Peyer's patch (tissue), 4 donors: Measurements from ENCODE around the gene AGFG1. TPM values are rescaled to one million over a fixed set of nuclear protein-coding genes. Genes with fewer than 3 reads are reported as not detected.

ENCODE experiments used
- DNase-seq, 3 donors: peaks; one replicate each; pipeline ENCODE4 v3.0.0-alpha.2; 2017 to 2019
- H3K27ac ChIP-seq, 4 donors: fragments of 200-600 bp; sonication (generic); one replicate each; pipeline ENCODE4 v1.5.1; 2016 to 2019
- H3K27me3 ChIP-seq, 2 donors: fragments of 200-600 bp; sonication (generic); one replicate each; pipeline ENCODE4 v1.5.1; 2019
- H3K36me3 ChIP-seq, 3 donors: fragments of 200-600 bp; sonication (generic); one replicate each; pipeline ENCODE4 v1.5.1; 2016 to 2019
- H3K4me1 ChIP-seq, 4 donors: fragments of 200-600 bp; sonication (generic); one replicate each; pipeline ENCODE4 v1.5.1; 2016 to 2019
- H3K4me3 ChIP-seq, 4 donors: fragments of 200-600 bp; sonication (generic); 1 replicate in 3 of 4; 2 replicates in 1 of 4; pipeline ENCODE4 v1.5.1; 2016 to 2019; ENCODE audit warnings: mild to moderate bottlenecking in 1 of 4
- H3K9me3 ChIP-seq, 4 donors: fragments of 200-600 bp; sonication (generic); one replicate each; pipeline ENCODE4 v1.5.1; 2016 to 2019; ENCODE audit warnings: mild to moderate bottlenecking in 1 of 4
- POLR2A ChIP-seq, 2 donors: fragments of 450-650 bp; IDR thresholded peaks; one replicate each; pipeline ENCODE4 v1.5.1; 2017; ENCODE audit warnings: antibody characterized with exemption in 2 of 2, mild to moderate bottlenecking in 2 of 2, moderate library complexity in 2 of 2
- total RNA-seq, 4 donors: library from RNA; depleted of rRNA; stranded (reverse); fragments of >200 nt; gene quantifications; one replicate each; pipeline ENCODE4 v1.1.0, GENCODE V29; 2016
- TF ChIP-seq, protein P1 (sequence below), 6 experiments: fragments of 450-650 bp in 4 of 6; fragments of 200-600 bp in 2 of 6; sonication (generic) in 1 of 6; IDR thresholded peaks; one replicate each; pipeline ENCODE4 v1.5.1; 2017 to 2019; ENCODE audit warnings: antibody characterized with exemption in 6 of 6, mild to moderate bottlenecking in 3 of 6, moderate library complexity in 1 of 6

Gene AGFG1
- total RNA-seq, 4 donors from 2014 or later: 24.8 to 68.1 (median 62.6) TPM

DNA sequence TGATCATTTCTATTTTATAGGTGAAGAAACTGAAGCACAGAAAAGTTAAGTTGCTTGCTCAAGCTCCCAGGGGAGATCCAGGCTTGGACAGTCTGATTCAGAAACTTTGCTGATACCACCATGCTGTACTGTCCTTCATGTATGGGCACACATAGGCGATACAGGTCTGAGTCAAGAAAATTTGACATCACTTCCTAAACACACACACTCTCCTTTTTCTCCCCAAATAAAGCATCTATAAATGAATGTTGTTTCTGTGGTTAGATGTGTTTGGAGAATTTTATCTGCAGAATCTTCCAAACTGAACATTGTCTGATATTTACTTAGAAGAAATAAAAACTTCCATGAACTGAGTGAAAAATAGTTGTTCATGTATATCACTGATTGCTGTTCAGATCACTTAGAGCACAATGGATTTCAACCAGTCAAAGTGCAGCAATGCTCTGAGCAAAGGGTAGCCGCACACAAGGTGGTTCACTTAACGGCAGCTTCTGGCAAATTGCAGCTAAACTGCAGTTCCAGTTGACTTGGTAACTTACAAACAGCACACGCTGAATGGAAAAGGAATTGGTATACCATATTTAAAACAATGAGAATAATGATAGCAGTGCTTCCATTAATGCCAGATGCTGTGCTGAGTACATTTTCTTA, 10.0 kb upstream of the AGFG1 start:
- TF ChIP-seq, protein P1, sequence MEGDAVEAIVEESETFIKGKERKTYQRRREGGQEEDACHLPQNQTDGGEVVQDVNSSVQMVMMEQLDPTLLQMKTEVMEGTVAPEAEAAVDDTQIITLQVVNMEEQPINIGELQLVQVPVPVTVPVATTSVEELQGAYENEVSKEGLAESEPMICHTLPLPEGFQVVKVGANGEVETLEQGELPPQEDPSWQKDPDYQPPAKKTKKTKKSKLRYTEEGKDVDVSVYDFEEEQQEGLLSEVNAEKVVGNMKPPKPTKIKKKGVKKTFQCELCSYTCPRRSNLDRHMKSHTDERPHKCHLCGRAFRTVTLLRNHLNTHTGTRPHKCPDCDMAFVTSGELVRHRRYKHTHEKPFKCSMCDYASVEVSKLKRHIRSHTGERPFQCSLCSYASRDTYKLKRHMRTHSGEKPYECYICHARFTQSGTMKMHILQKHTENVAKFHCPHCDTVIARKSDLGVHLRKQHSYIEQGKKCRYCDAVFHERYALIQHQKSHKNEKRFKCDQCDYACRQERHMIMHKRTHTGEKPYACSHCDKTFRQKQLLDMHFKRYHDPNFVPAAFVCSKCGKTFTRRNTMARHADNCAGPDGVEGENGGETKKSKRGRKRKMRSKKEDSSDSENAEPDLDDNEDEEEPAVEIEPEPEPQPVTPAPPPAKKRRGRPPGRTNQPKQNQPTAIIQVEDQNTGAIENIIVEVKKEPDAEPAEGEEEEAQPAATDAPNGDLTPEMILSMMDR (IDR thresholded peaks at IDR 0.05): no peak
- no peak for TF ChIP-seq POLR2A (IDR thresholded peaks at IDR 0.05)
- Histone ChIP-seq H3K36me3 (no peaks in the 10 kb centered on the region), H3K4me3 (no peak overlapping the region), H3K9me3 (no peaks in the 10 kb centered on the region), H3K27me3 (no peaks in the 10 kb centered on the region), H3K4me1 (peaks cover 0 to 5% (median 0%) of the 10 kb centered on the region in 4 donors), H3K27ac (peak overlapping the region in 1 of 4 donors; percentile 0)
- DNase-seq: no peak

DNA sequence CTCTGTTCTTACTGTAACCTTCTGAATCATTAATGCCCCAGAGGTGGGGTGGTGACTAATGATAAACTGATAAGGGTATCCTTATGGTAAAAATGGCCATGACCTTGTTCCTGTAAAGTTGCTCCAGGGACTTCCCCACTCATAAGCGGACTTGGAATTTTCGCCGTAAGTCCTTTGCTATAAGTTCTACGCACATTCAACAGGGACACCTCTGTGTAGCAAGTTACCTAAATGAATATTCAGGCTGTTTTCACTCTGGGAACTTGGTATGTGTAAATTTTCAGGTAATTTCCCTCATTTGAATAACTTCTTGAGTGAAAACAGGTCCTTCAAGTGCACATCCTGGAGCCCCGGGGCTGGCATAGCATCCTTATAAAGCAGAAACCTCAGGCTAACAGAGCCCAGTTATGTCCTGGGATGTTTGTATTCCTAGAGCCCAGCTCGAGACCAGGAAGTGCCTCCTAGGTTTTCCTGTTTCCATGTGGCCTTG, 9.4 kb upstream of the AGFG1 start:
- Histone ChIP-seq H3K27ac (peak overlapping the region in 2 of 4 donors; percentile 0 to 29), H3K4me1 (peaks cover 0 to 5% (median 2%) of the 10 kb centered on the region in 4 donors), H3K9me3 (no peaks in the 10 kb centered on the region), H3K36me3 (no peaks in the 10 kb centered on the region), H3K4me3 (no peak overlapping the region), H3K27me3 (no peaks in the 10 kb centered on the region)
- DNase-seq: peak in 1 of 3 donors; percentile 30
- TF ChIP-seq, protein P1 (IDR thresholded peaks at IDR 0.05): no peak
- TF ChIP-seq POLR2A (IDR thresholded peaks at IDR 0.05): no peak

GRCh38 chr2:227462972-227463931, 8.7 kb upstream of the AGFG1 start:
- Histone ChIP-seq H3K4me1 (peaks cover 0 to 5% (median 2%) of the 10 kb centered on the region in 4 donors), H3K27ac (peak overlapping the region in 2 of 4 donors; percentile 0 to 29), H3K36me3 (no peaks in the 10 kb centered on the region), H3K4me3 (no peak overlapping the region), H3K9me3 (no peaks in the 10 kb centered on the region), H3K27me3 (no peaks in the 10 kb centered on the region)
- DNase-seq: no peak
- no peak for TF ChIP-seq POLR2A (IDR thresholded peaks at IDR 0.05)
- TF ChIP-seq, protein P1 (IDR thresholded peaks at IDR 0.05): no peak

GRCh38 chr2:227464361-227464760, 7.6 kb upstream of the AGFG1 start:
- no peak for DNase-seq
- Histone ChIP-seq H3K27me3 (no peaks in the 10 kb centered on the region), H3K4me1 (peaks cover 0 to 5% (median 2%) of the 10 kb centered on the region in 4 donors), H3K27ac (no peak overlapping the region), H3K36me3 (no peaks in the 10 kb centered on the region), H3K4me3 (no peak overlapping the region), H3K9me3 (no peaks in the 10 kb centered on the region)
- no peak for TF ChIP-seq POLR2A (IDR thresholded peaks at IDR 0.05)
- TF ChIP-seq, protein P1 (IDR thresholded peaks at IDR 0.05): no peak

GRCh38 chr2:227464851-227465250, 7.1 kb upstream of the AGFG1 start:
- DNase-seq: no peak
- TF ChIP-seq, protein P1 (IDR thresholded peaks at IDR 0.05): no peak
- TF ChIP-seq POLR2A (IDR thresholded peaks at IDR 0.05): no peak
- peaks cover 0 to 5% (median 2%) of the 10 kb centered on the region in 4 donors for H3K4me1 ChIP-seq
- H3K27me3 ChIP-seq: no peaks in the 10 kb centered on the region
- H3K4me3 ChIP-seq: no peak overlapping the region
- no peaks in the 10 kb centered on the region for H3K36me3 ChIP-seq
- H3K27ac ChIP-seq: no peak overlapping the region
- no peaks in the 10 kb centered on the region for H3K9me3 ChIP-seq
